WTC11 (cell line): ENCODE measurements around the gene SRSF3. TPM values are rescaled to one million over a fixed set of nuclear protein-coding genes. Genes with fewer than 3 reads are reported as not detected.
A peak's percentile ranks its signal among the peaks of the same experiment; 100 is the strongest.
"Not testable (repeated sequence)": the region's sequence is repeated elsewhere in the genome, so short reads cannot be mapped to it uniquely, and the experiment has no call there.

ENCODE experiments used
- ATAC-seq: fragments of 200-7000 bp; cut with Tn5 transposase; 2 replicates; pipeline ENCODE4 v1.10.0; 2021; ENCODE audit warnings: mild to moderate bottlenecking, moderate library complexity
- CTCF ChIA-PET: fragments of 300-600 bp; sonication (Branson Sonifier 250); formaldehyde crosslinking; loops from one replicate; lab custom pipeline; 2021; ENCODE audit warnings: antibody characterized with exemption; lab: Charles Lee
- POLR2A ChIA-PET: fragments of 350-600 bp; sonication (Branson Sonifier 250); formaldehyde crosslinking; loops from one replicate; lab custom pipeline; 2021; ENCODE audit warnings: antibody characterized with exemption; lab: Charles Lee
- DNase-seq: peaks from one replicate; pipeline ENCODE4 v3.0.0; 2021; ENCODE audit warnings: low spot score
- H3K27ac Mint-ChIP-seq: 2 replicates; pipeline ENCODE4 v1.8.0; 2021; ENCODE audit warnings: mixed read lengths
- H3K27me3 Mint-ChIP-seq: 2 replicates; pipeline ENCODE4 v1.8.0; 2021; ENCODE audit warnings: low read depth, mild to moderate bottlenecking, moderate library complexity, mixed read lengths
- H3K36me3 Mint-ChIP-seq: 2 replicates; pipeline ENCODE4 v1.8.0; 2021; ENCODE audit warnings: mixed read lengths
- H3K4me1 Mint-ChIP-seq: 2 replicates; pipeline ENCODE4 v1.8.0; 2022; ENCODE audit warnings: mixed read lengths
- H3K4me3 Mint-ChIP-seq: 2 replicates; pipeline ENCODE4 v1.8.0; 2021; ENCODE audit warnings: mild to moderate bottlenecking, moderate library complexity, mixed read lengths
- H3K9me3 Mint-ChIP-seq: 2 replicates; pipeline ENCODE4 v1.8.0; 2021; ENCODE audit warnings: mixed read lengths
- CDX4 ChIP-seq: fragments of 250-450 bp; sonication (Bioruptor Pico); IDR thresholded peaks from 2 replicates; pipeline ENCODE4 v1.9.0; 2021; ENCODE audit warnings: moderate library complexity, mild to moderate bottlenecking, inconsistent platforms, borderline replicate concordance
- CREM ChIP-seq: sonication (generic); formaldehyde crosslinking; IDR thresholded peaks from 2 replicates; pipeline ENCODE4 v1.8.1; 2022; ENCODE audit warnings: mild to moderate bottlenecking, missing genetic modification reagents, moderate library complexity
- FOXJ3 ChIP-seq: sonication (generic); formaldehyde crosslinking; IDR thresholded peaks from 2 replicates; pipeline ENCODE4 v1.9.0; 2021; ENCODE audit warnings: missing genetic modification reagents, mild to moderate bottlenecking, borderline replicate concordance
- FOXP4 ChIP-seq: sonication (generic); formaldehyde crosslinking; IDR thresholded peaks from 2 replicates; pipeline ENCODE4 v1.8.0; 2022; ENCODE audit warnings: mild to moderate bottlenecking, missing genetic modification reagents
- GRHL2 ChIP-seq: fragments of 250-450 bp; sonication (Bioruptor Pico); IDR thresholded peaks from 2 replicates; pipeline ENCODE4 v1.8.0; 2022; ENCODE audit warnings: mild to moderate bottlenecking, moderate library complexity; ENCODE audit not compliant: insufficient replicate concordance, severe bottlenecking
- HMGA2 ChIP-seq: fragments of 250-450 bp; sonication (Bioruptor Pico); IDR thresholded peaks from 2 replicates; pipeline ENCODE4 v1.4.0; 2021; ENCODE audit warnings: mild to moderate bottlenecking, moderate library complexity
- MLX ChIP-seq: sonication (generic); formaldehyde crosslinking; IDR thresholded peaks from 2 replicates; pipeline ENCODE4 v1.8.1; 2023; ENCODE audit warnings: mild to moderate bottlenecking, missing genetic modification reagents, moderate library complexity
- MYBL2 ChIP-seq: sonication (generic); formaldehyde crosslinking; IDR thresholded peaks from 2 replicates; pipeline ENCODE4 v1.8.1; 2023; ENCODE audit warnings: mild to moderate bottlenecking, moderate library complexity, missing genetic modification reagents
- NFE2L1 ChIP-seq: sonication (generic); formaldehyde crosslinking; IDR thresholded peaks from 2 replicates; pipeline ENCODE4 v1.8.1; 2023; ENCODE audit warnings: missing genetic modification reagents
- NR1H2 ChIP-seq: sonication (generic); formaldehyde crosslinking; IDR thresholded peaks from 2 replicates; pipeline ENCODE4 v1.9.0; 2021; ENCODE audit warnings: mild to moderate bottlenecking, moderate library complexity, missing genetic modification reagents
- PRDM15 ChIP-seq: sonication (generic); formaldehyde crosslinking; IDR thresholded peaks from 2 replicates; pipeline ENCODE4 v1.8.0; 2022; ENCODE audit warnings: missing genetic modification reagents
- RELA ChIP-seq: sonication (generic); formaldehyde crosslinking; IDR thresholded peaks from 2 replicates; pipeline ENCODE4 v1.8.1; 2022; ENCODE audit warnings: missing genetic modification reagents, mild to moderate bottlenecking, borderline replicate concordance
- TEAD1 ChIP-seq: sonication (generic); formaldehyde crosslinking; IDR thresholded peaks from 2 replicates; pipeline ENCODE4 v1.8.0; 2022; ENCODE audit warnings: mild to moderate bottlenecking, missing genetic modification reagents
- ZNF121 ChIP-seq: sonication (generic); formaldehyde crosslinking; IDR thresholded peaks from 2 replicates; pipeline ENCODE4 v1.8.0; 2023; ENCODE audit warnings: missing genetic modification reagents
- total RNA-seq: library from RNA; stranded (reverse); gene quantifications from 3 replicates; pipeline ENCODE4 v1.2.3, GENCODE V29; 2021
- TF ChIP-seq, protein P1 (sequence below): sonication (generic); formaldehyde crosslinking; IDR thresholded peaks from 2 replicates; pipeline ENCODE4 v1.8.1; 2023; ENCODE audit warnings: mild to moderate bottlenecking, moderate library complexity, missing genetic modification reagents
- TF ChIP-seq, protein P2 (sequence below): sonication (generic); formaldehyde crosslinking; IDR thresholded peaks from 2 replicates; pipeline ENCODE4 v1.8.0; 2022; ENCODE audit warnings: mild to moderate bottlenecking, missing genetic modification reagents

Gene SRSF3
- total RNA-seq, 1 experiment from 2014 or later: 554 TPM

GRCh38 chr6:36571122-36572043 lies 22.8 kb upstream of the SRSF3 start (continued):
- no peak for TF ChIP-seq HMGA2 (CRISPR knock-in tag)
- no peak for TF ChIP-seq GRHL2
- TF ChIP-seq, protein P1, sequence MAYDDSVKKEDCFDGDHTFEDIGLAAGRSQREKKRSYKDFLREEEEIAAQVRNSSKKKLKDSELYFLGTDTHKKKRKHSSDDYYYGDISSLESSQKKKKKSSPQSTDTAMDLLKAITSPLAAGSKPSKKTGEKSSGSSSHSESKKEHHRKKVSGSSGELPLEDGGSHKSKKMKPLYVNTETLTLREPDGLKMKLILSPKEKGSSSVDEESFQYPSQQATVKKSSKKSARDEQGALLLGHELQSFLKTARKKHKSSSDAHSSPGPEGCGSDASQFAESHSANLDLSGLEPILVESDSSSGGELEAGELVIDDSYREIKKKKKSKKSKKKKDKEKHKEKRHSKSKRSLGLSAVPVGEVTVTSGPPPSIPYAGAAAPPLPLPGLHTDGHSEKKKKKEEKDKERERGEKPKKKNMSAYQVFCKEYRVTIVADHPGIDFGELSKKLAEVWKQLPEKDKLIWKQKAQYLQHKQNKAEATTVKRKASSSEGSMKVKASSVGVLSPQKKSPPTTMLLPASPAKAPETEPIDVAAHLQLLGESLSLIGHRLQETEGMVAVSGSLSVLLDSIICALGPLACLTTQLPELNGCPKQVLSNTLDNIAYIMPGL (CRISPR knock-in tag): no peak
- TF ChIP-seq MLX: no peak
- no peak for TF ChIP-seq CREM (CRISPR knock-in tag)
- TF ChIP-seq FOXP4 (CRISPR knock-in tag): no peak
- TF ChIP-seq, protein P2, sequence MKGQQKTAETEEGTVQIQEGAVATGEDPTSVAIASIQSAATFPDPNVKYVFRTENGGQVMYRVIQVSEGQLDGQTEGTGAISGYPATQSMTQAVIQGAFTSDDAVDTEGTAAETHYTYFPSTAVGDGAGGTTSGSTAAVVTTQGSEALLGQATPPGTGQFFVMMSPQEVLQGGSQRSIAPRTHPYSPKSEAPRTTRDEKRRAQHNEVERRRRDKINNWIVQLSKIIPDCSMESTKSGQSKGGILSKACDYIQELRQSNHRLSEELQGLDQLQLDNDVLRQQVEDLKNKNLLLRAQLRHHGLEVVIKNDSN (CRISPR knock-in tag): no peak

DNA sequence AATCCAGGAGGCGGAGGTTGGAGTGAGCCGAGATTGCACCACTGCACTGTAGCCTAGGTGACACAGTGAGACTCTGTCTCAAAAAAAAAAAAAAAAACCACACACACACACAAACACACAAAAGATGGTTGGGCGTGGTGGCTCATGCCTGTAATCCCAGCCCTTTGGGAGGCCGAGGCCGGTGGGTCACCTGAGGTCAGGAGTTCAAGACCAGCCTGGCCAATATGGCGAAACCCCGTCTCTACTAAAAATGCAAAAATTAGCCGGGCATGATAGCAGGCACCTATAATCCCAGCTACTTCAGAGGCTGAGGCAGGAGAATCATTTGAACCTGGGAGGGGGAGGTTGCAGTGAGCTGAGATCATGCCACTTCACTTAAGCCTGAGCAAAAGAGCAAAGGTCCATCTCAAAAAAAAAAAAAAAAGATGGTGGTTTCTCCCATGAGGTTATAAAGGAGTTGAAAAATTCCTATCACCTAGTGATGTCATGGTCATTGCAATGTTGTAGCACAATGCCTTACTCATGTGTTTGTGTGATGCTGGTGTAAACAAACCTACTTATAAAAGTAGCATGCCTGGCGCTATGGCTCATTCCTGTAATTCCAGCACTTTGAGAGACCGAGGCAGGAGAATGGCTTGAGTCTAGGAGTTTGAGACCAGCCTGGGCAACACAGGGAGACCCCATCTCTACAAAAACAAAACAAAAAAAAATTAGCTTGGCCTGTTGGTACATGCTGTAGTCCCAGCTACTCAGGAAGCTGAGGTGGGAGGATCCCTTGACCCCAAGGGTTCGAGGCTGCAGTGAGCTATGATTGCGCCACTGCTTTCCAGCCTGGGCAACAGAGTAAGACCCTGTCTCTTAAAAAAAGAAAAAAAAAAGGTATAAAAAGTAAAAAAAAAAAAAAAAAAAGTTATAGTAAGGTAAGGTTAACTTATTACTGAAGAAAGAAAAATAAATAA lies 21.5 kb upstream of the SRSF3 start:
- DNase-seq, H3K27ac Mint-ChIP-seq, H3K4me3 Mint-ChIP-seq, H3K36me3 Mint-ChIP-seq, H3K4me1 Mint-ChIP-seq, H3K27me3 Mint-ChIP-seq, H3K9me3 Mint-ChIP-seq, CTCF ChIA-PET, ATAC-seq: not testable (repeated sequence)
- TF ChIP-seq ZNF121 (CRISPR knock-in tag): 0 out of 2 replicates have a peak, but pooled peaks have one; percentile 13
- POLR2A ChIA-PET: interaction anchor here (0.6 kb wide), 1 partner anchor 11 kb away, joined by 4 read pairs; no protein-coding TSS in a partner anchor

GRCh38 chr6:36574679-36575078 lies 19.5 kb upstream of the SRSF3 start:
- CTCF ChIA-PET: no interaction called here

More at GRCh38 chr6:36574679-36575078, 19.5 kb upstream of the SRSF3 start:
- no peak for DNase-seq
- Mint-ChIP-seq H3K36me3 (no peaks in the 10 kb centered on the region), H3K27me3 (no peaks in the 10 kb centered on the region), H3K4me1 (peaks cover 1% of the 10 kb centered on the region; the same call in 1 of the 2 replicates), H3K9me3 (peaks cover 5% of the 10 kb centered on the region), H3K4me3 (no peak overlapping the region), H3K27ac (no peak overlapping the region)
- POLR2A ChIA-PET: no interaction called here
- TF ChIP-seq TEAD1 (CRISPR knock-in tag) (no peak), FOXJ3 (CRISPR knock-in tag) (no peak), NR1H2 (no peak), NFE2L1 (no peak), CDX4 (CRISPR knock-in tag) (no peak), PRDM15 (CRISPR knock-in tag) (no peak), MYBL2 (CRISPR knock-in tag) (no peak), RELA (CRISPR knock-in tag) (no peak), FOXP4 (CRISPR knock-in tag) (no peak)
- ATAC-seq: no peak
